ENCODE results near the gene TRIM51G. TPM values are rescaled to one million over a fixed set of nuclear protein-coding genes. Genes with fewer than 3 reads are reported as not detected.
"Not testable (repeated sequence)": the region's sequence is repeated elsewhere in the genome, so short reads cannot be mapped to it uniquely, and the experiment has no call there.

TRIM51G gene
- not detected for total RNA-seq

- not testable (repeated sequence) for DNase-seq
Measured at GRCh38 chr11:48983785-48984184, at the start of gene TRIM51G. Gene TRIM51G, minus strand, starts transcription at chr11:48983885. Its CDS starts 2,190 bp downstream, at chr11:48981695.

GRCh38 chr11:49028523-49028922 is 44.8 kb upstream of the TRIM51G start, which contains the start of gene TRIM49B:
Gene TRIM49B, plus strand, starts transcription at chr11:49028823. Its CDS starts 2,777 bp downstream, at chr11:49031600.
- not testable (repeated sequence) for DNase-seq

GRCh38 chr11:48968592-48968991 is 15.1 kb downstream of the TRIM51G start:
- DNase-seq: not testable (repeated sequence)

- not testable (repeated sequence) for DNase-seq
Measured at GRCh38 chr11:48955315-48956049, 28.2 kb downstream of the TRIM51G start.

GRCh38 chr11:48945796-48946195 is 37.9 kb downstream of the TRIM51G start:
- not testable (repeated sequence) for DNase-seq

Other genes with a start within 250 kb of the TRIM51G start
- gene TRIM49B, start 44.9 kb upstream of the TRIM51G start, total RNA-seq: not detected
- gene TRIM64C, start 75.2 kb upstream of the TRIM51G start, total RNA-seq: not detected
- 3.6 TPM for gene FOLH1, start 224.7 kb upstream of the TRIM51G start, total RNA-seq

Measured in occipital lobe (tissue), 2 donors.